Lower leg skin (tissue), 3 donors: Measurements from ENCODE around the gene VPS13D.

ENCODE experiments used
- POLR2A ChIP-seq, 2 donors: fragments of 450-650 bp; IDR thresholded peaks; one replicate each; pipeline ENCODE4 v1.6.1; 2016 to 2017; ENCODE audit warnings: antibody characterized with exemption in 2 of 2, mild to moderate bottlenecking in 1 of 2, moderate library complexity in 1 of 2
- TF ChIP-seq, protein P1 (sequence below), 3 donors: fragments of 450-650 bp; IDR thresholded peaks; one replicate each; pipeline ENCODE4 v1.5.1; 2016; ENCODE audit warnings: antibody characterized with exemption in 3 of 3, mild to moderate bottlenecking in 3 of 3, moderate library complexity in 2 of 3

- TF ChIP-seq, protein P1, sequence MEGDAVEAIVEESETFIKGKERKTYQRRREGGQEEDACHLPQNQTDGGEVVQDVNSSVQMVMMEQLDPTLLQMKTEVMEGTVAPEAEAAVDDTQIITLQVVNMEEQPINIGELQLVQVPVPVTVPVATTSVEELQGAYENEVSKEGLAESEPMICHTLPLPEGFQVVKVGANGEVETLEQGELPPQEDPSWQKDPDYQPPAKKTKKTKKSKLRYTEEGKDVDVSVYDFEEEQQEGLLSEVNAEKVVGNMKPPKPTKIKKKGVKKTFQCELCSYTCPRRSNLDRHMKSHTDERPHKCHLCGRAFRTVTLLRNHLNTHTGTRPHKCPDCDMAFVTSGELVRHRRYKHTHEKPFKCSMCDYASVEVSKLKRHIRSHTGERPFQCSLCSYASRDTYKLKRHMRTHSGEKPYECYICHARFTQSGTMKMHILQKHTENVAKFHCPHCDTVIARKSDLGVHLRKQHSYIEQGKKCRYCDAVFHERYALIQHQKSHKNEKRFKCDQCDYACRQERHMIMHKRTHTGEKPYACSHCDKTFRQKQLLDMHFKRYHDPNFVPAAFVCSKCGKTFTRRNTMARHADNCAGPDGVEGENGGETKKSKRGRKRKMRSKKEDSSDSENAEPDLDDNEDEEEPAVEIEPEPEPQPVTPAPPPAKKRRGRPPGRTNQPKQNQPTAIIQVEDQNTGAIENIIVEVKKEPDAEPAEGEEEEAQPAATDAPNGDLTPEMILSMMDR (IDR thresholded peaks at IDR 0.05) = no peak
- no peak for TF ChIP-seq POLR2A (IDR thresholded peaks at IDR 0.05)
These were observed 214.6 kb downstream of the VPS13D start for GRCh38 chr1:12444329-12444841.
